Heart right ventricle (tissue), 16 donors: ENCODE measurements around the gene DDX20. TPM values are rescaled to one million over a fixed set of nuclear protein-coding genes. Genes with fewer than 3 reads are reported as not detected.
"Not testable (repeated sequence)": the region's sequence is repeated elsewhere in the genome, so short reads cannot be mapped to it uniquely, and the experiment has no call there.

Source experiments
- ATAC-seq, 8 donors: fragments of 200-7000 bp; cut with Tn5 transposase; one replicate each; pipeline ENCODE4 v1.9.1; 2020; ENCODE audit warnings: mild to moderate bottlenecking in 8 of 8, moderate library complexity in 8 of 8, moderate number of reproducible peaks in 1 of 8
- DNase-seq, 2 donors: peaks; one replicate each; pipeline ENCODE4 v3.0.0-alpha.2; 2020
- H3K27ac ChIP-seq, 10 donors: fragments of 200-600 bp; sonication (generic) in 2 of 10; one replicate each; pipeline versions ENCODE4 v1.5.0 to v1.8.0; 2020 to 2022; ENCODE audit warnings: mild to moderate bottlenecking in 3 of 10
- H3K27me3 ChIP-seq, 7 donors: fragments of 200-600 bp; one replicate each; pipeline ENCODE4 v1.8.0; 2021 to 2022; ENCODE audit warnings: mild to moderate bottlenecking in 2 of 7
- H3K36me3 ChIP-seq, 9 donors: fragments of 200-600 bp; sonication (generic) in 1 of 9; one replicate each; pipeline versions ENCODE4 v1.5.0 to v1.8.0; 2020 to 2022; ENCODE audit warnings: mild to moderate bottlenecking in 2 of 9
- H3K4me1 ChIP-seq, 9 donors: fragments of 200-600 bp; sonication (generic) in 1 of 9; one replicate each; pipeline versions ENCODE4 v1.5.0 to v1.8.0; 2020 to 2022; ENCODE audit warnings: mild to moderate bottlenecking in 4 of 9
- H3K4me3 ChIP-seq, 10 donors: fragments of 200-600 bp; sonication (generic) in 2 of 10; one replicate each; pipeline versions ENCODE4 v1.5.0 to v1.8.0; 2020 to 2022; ENCODE audit warnings: mild to moderate bottlenecking in 7 of 10, moderate library complexity in 2 of 10
- H3K9me3 ChIP-seq, 11 donors: fragments of 200-600 bp in 10 of 11; sonication (generic) in 2 of 11; one replicate each; pipeline versions ENCODE4 v1.5.0 to v1.8.0; 2013 to 2022; ENCODE audit warnings: mild to moderate bottlenecking in 2 of 11, control low read depth in 1 of 11, moderate library complexity in 1 of 11
- WGBS, 2 donors: extraction: QIAGEN DNeasy Blood & Tissue Kit; methylation state at CpG; one replicate each; pipeline ENCODE4 v1.1.7; 2013; ENCODE audit warnings: inconsistent platforms in 1 of 2; 5-methylcytosine and 5-hydroxymethylcytosine counted together
- intact Hi-C, 10 donors: fragments of 100-400 bp; cut with DNase I; formaldehyde crosslinking; loops; one replicate each; pipeline versions ENCODE4 v1.11.1 to v1.14.2; 2022
- polyA plus RNA-seq, 2 donors: library from polyadenylated mRNA; stranded (reverse); fragments of 200-250 nt; gene quantifications; one replicate each; pipeline ENCODE4 v1.2.3, GENCODE V29; 2013
- total RNA-seq, 10 donors: library from RNA; stranded (reverse); fragmentation: NEBNext Ultra II Directional in 3 of 10; extraction: Animal tissue kit (Norgen Biotek cat#: 25700) in 3 of 10; gene quantifications; one replicate each; pipeline versions ENCODE4 v1.2.1 to v1.2.4, GENCODE V29; 2021 to 2023
- TF ChIP-seq, protein P1 (sequence below), 9 donors: fragments of 200-600 bp; sonication (generic) in 2 of 9; IDR thresholded peaks; one replicate each; pipeline versions ENCODE4 v1.5.0 to v1.8.0; 2021 to 2022; ENCODE audit warnings: antibody characterized with exemption in 9 of 9, mild to moderate bottlenecking in 5 of 9, moderate library complexity in 1 of 9
- donor health status: Arrhythmogenic right ventricular cardiomyopathy.
- donor health status: ischemic (EF 13 %, LVEDD 7.1; RV severe dilation, severe dysfunction).
- donor health status: healthy with polysubstance abuse.
- donor health status: DM: no; HTN: yes; CAD: no.
- donor health status: DM: no; HTN: no; CAD: no.
- donor health status: ischemic (EF 25% LVEDD 6.9; RV normal size, moderate dysfunction).
- donor health status: ischemic (EF 25% LVEDD 5.7; RV mildly dilated, moderate dysfunction).
- donor health status: healthy.
- donor health status: DM: yes; HTN: yes; CAD: no.
- donor health status: Ischemic cardiomyopathy.
- donor health status: ischemic (EF 35%, LVEDD 5.7; RV mildly dilated, moderate dysfunction).
- donor health status: nonischemic (EF 11% LVEDD 7.7; RV severe dilation, severe dysfunction).
- donor health status: DM: yes; HTN: yes; CAD: no.
- donor health status: PGD.
- donor health status: ischemic (EF 29% LVEDD 5.4; RV normal size, mild dysfunction).
- donor health status: nonischemic (EF 23%, LVEDD 6.1; RV moderate dilation, normal function).

Gene DDX20
- total and polyA plus RNA-seq, 12 donors: 4.0 to 10.0 (median 6.4) TPM

DNA sequence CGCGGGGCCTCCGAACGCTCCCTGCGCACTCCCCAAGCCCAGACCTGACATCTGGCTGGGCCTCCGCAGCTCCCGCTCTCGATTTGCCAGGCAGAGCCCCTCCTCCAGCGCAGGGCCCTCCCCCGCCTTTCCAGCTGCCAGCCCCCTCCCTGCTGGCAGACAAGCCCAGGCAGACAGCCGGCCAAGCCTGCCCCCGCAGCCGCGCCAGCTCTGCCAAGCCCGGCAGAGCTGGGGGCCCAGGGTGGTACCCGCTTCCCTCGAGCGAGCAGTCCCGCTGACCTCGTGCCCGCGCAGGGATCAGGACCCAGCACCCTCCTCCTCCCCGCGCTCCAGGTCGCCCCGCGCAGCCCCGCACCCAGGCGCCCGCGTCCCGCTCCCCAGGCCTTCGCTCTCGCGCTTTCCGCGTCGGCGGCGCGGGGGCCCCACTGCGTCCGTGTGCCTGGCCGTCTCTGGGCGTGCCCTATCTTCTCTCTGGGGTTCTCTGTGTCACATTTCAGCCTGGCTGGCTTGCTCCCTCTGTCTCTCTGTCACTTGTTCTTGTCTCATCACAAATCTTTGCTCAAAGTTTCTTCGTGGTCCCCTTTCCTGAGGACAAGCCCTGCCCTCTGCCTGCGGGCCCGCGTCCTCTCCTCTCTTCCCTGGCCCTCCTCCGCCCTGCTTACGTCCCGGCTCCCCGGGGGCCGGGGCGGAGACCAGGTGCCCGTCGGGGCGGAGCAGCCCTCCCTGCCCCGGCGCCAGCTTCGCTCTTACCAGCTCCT lies 17.1 kb upstream of the DDX20 start:
- ATAC-seq: peak; percentile 54 to 79 (median 65)

DNA sequence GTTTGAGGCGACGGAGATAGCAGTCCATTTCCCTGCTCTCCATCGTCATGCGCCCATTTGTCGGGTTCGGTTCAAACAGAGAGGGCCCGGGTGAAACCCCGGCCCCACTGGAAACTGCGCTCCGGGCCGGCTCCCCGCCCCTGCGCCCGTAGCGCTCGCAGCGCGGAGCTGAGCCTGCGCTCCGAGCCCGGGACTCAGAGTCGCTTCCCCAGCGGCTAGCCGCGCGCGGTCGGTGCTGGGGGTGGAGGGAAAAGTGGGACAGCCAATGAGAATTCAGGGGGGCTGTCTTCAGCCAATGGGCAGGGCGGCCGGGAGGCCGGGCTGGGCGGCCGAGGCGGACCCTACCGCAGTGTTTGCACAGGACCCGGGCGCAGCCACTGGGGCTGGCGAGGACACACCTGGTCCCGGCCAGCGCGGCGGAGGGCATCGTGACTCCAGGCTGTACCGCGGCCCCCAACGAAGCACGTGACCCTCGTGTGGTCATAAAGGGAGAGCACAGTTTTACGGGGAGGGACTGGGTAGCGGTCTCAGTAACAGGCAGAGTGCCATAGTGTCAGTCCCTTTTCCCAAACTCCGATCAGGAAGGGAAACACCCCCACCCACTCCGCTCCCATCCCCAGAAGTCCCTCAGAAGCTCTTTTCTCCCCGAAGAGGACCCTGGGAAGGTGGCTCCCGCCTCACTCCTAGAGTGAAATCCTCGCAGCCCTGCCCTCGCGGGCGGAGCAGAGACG lies 16.3 kb upstream of the DDX20 start, which contains the start of gene INKA2:
TSS of gene INKA2 (minus strand) at position 202 of the 731 bp plus-strand sequence. CDS start at position 49, 153 bp downstream.
- Histone ChIP-seq H3K27me3 (peaks cover 0 to 32% (median 0%) of the 10 kb centered on the region in 7 donors), H3K27ac (peak within 1 kb of the TSS; percentile 96 to 100 (median 98)), H3K36me3 (peaks cover 0 to 21% (median 0%) of the 10 kb centered on the region in 9 donors), H3K9me3 (no peaks in the 10 kb centered on the region), H3K4me1 (peaks cover 18 to 72% (median 68%) of the 10 kb centered on the region in 9 donors), H3K4me3 (peak within 1 kb of the TSS; percentile 66 to 80 (median 77))
- intact Hi-C loops: loop anchor here in 4 of 10 donors (1.0 to 10.0 kb wide), 4 partner anchors 16 to 965 kb away; partner anchors contain the start of genes DDX20 (in 1 of the 4) and RHOC (in 1 of the 4)
- DNase-seq (peak; percentile 94), ATAC-seq (peak; percentile 84 to 93 (median 89))
- 0 to 1% methylated on average over 59 of the region's 59 CpGs for WGBS, 2 donors
- TF ChIP-seq, protein P1, sequence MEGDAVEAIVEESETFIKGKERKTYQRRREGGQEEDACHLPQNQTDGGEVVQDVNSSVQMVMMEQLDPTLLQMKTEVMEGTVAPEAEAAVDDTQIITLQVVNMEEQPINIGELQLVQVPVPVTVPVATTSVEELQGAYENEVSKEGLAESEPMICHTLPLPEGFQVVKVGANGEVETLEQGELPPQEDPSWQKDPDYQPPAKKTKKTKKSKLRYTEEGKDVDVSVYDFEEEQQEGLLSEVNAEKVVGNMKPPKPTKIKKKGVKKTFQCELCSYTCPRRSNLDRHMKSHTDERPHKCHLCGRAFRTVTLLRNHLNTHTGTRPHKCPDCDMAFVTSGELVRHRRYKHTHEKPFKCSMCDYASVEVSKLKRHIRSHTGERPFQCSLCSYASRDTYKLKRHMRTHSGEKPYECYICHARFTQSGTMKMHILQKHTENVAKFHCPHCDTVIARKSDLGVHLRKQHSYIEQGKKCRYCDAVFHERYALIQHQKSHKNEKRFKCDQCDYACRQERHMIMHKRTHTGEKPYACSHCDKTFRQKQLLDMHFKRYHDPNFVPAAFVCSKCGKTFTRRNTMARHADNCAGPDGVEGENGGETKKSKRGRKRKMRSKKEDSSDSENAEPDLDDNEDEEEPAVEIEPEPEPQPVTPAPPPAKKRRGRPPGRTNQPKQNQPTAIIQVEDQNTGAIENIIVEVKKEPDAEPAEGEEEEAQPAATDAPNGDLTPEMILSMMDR (IDR thresholded peaks at IDR 0.05): peak in 1 of 9 donors; percentile 3

More for the DNA sequence above, 17.1 kb upstream of the DDX20 start:
- Histone ChIP-seq H3K9me3 (no peaks in the 10 kb centered on the region), H3K36me3 (peaks cover 0 to 21% (median 0%) of the 10 kb centered on the region in 9 donors), H3K27ac (peak overlapping the region; percentile 96 to 100 (median 98)), H3K4me1 (peaks cover 24 to 75% (median 68%) of the 10 kb centered on the region in 9 donors), H3K4me3 (peak overlapping the region; percentile 66 to 80 (median 77)), H3K27me3 (peaks cover 0 to 32% (median 0%) of the 10 kb centered on the region in 7 donors)
- DNase-seq: peak; percentile 85
- TF ChIP-seq, protein P1 (IDR thresholded peaks at IDR 0.05): peak in 3 of 9 donors; percentile 30 to 38 (median 33)
- 0% methylated on average over 61 of the region's 61 CpGs for WGBS, 2 donors
- intact Hi-C loops: loop anchor here in 4 of 10 donors (1.0 to 10.0 kb wide), 4 partner anchors 17 to 966 kb away; partner anchors contain the start of genes DDX20 (in 1 of the 4) and RHOC (in 1 of the 4)

GRCh38 chr1:111739925-111740765 lies 15.6 kb upstream of the DDX20 start:
- intact Hi-C loops: loop anchor here in 4 of 10 donors (1.0 to 10.0 kb wide), 4 partner anchors 15 to 965 kb away; partner anchors contain the start of genes DDX20 (in 1 of the 4) and RHOC (in 1 of the 4)

DNA sequence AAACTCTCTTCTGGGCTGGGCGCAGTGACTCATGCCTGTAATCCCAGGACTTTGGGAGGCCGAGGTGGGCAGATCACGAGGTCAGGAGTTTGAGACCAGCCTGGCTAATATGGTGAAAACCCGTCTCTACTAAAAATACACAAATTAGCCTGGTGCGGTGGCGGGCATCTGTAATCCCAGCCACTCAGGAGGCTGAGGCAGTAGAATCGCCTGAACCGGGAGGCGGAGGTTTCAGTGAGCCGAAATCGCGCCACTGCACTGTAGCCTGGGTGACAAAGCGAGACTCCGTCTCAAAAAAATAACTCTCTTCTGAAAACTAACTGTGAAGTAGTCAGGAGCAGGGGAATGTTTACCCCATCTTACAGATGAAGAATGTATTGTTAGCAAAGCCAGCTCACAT lies 13.4 kb upstream of the DDX20 start:
- WGBS, 2 donors: 98 to 99% methylated on average over 14 of the region's 14 CpGs
- H3K27me3 ChIP-seq: peaks cover 0 to 32% (median 0%) of the 10 kb centered on the region in 7 donors
- H3K27ac ChIP-seq, H3K9me3 ChIP-seq, H3K36me3 ChIP-seq, intact Hi-C loops, DNase-seq, ATAC-seq, H3K4me3 ChIP-seq: not testable (repeated sequence)
- peaks cover 8 to 57% (median 52%) of the 10 kb centered on the region in 9 donors for H3K4me1 ChIP-seq

More at GRCh38 chr1:111739925-111740765, 15.6 kb upstream of the DDX20 start:
- H3K9me3 ChIP-seq: no peaks in the 10 kb centered on the region
- H3K4me1 ChIP-seq: peaks cover 17 to 67% (median 60%) of the 10 kb centered on the region in 9 donors
- DNase-seq (peak; percentile 69 to 83), ATAC-seq (peak; percentile 35 to 66 (median 62))
- peak overlapping the region; percentile 96 to 100 (median 98) for H3K27ac ChIP-seq
- H3K36me3 ChIP-seq: peaks cover 0 to 16% (median 0%) of the 10 kb centered on the region in 9 donors
- TF ChIP-seq, protein P1 (IDR thresholded peaks at IDR 0.05): peak in 3 of 9 donors; percentile 5 to 18 (median 9)
- H3K27me3 ChIP-seq: peaks cover 0 to 32% (median 0%) of the 10 kb centered on the region in 7 donors
- peak overlapping the region; percentile 66 to 80 (median 77) for H3K4me3 ChIP-seq
- WGBS, 2 donors: 2% methylated on average over 63 of the region's 63 CpGs
